ENCODE measurements around the gene TBC1D14.

TBC1D14 gene

GRCh38 chr4:7017446-7018048 is 107.9 kb downstream of the TBC1D14 start:
- H3K27me3 ChIP-seq (ENCODE audit: insufficient read depth, low read depth, severe bottlenecking), result no peaks in the 10 kb centered on the region
- peaks cover 71% of the 10 kb centered on the region for H3K36me3 ChIP-seq

GRCh38 chr4:7018281-7018680 is 108.7 kb downstream of the TBC1D14 start:
- no peak for TF ChIP-seq CTCF (IDR thresholded peaks at IDR 0.05; ENCODE audit: low read depth, low read length)

More at GRCh38 chr4:7017446-7018048, 107.9 kb downstream of the TBC1D14 start:
- no peak overlapping the region for H3K27ac ChIP-seq
- no peak for DNase-seq
- H3K9me3 ChIP-seq (ENCODE audit: severe bottlenecking), result no peaks in the 10 kb centered on the region
- no peak overlapping the region for H3K4me3 ChIP-seq (ENCODE audit: low read depth, low read length)
- TF ChIP-seq CTCF (IDR thresholded peaks at IDR 0.05; ENCODE audit: low read depth, low read length), result no peak

GRCh38 chr4:7019367-7019766 is 109.7 kb downstream of the TBC1D14 start:
- H3K36me3 ChIP-seq, result peaks cover 56% of the 10 kb centered on the region

More at GRCh38 chr4:7018281-7018680, 108.7 kb downstream of the TBC1D14 start:
- Histone ChIP-seq H3K4me3 (ENCODE audit: low read depth, low read length) (no peak overlapping the region), H3K27ac (no peak overlapping the region), H3K27me3 (ENCODE audit: insufficient read depth, low read depth, severe bottlenecking) (no peaks in the 10 kb centered on the region), H3K9me3 (ENCODE audit: severe bottlenecking) (no peaks in the 10 kb centered on the region), H3K36me3 (peaks cover 64% of the 10 kb centered on the region)
- no peak for DNase-seq

GRCh38 chr4:7020290-7020689 is 110.7 kb downstream of the TBC1D14 start:
- H3K36me3 ChIP-seq, result peaks cover 53% of the 10 kb centered on the region
- TF ChIP-seq CTCF (IDR thresholded peaks at IDR 0.05; ENCODE audit: low read depth, low read length), result no peak
- DNase-seq, result no peak
- no peaks in the 10 kb centered on the region for H3K9me3 ChIP-seq (ENCODE audit: severe bottlenecking)
- H3K4me3 ChIP-seq (ENCODE audit: low read depth, low read length), result no peak overlapping the region
- H3K27me3 ChIP-seq (ENCODE audit: insufficient read depth, low read depth, severe bottlenecking), result no peaks in the 10 kb centered on the region
- H3K27ac ChIP-seq, result no peak overlapping the region

More at GRCh38 chr4:7019367-7019766, 109.7 kb downstream of the TBC1D14 start:
- H3K9me3 ChIP-seq (ENCODE audit: severe bottlenecking), result no peaks in the 10 kb centered on the region
- DNase-seq, result no peak
- no peak overlapping the region for H3K27ac ChIP-seq
- no peak overlapping the region for H3K4me3 ChIP-seq (ENCODE audit: low read depth, low read length)
- no peak for TF ChIP-seq CTCF (IDR thresholded peaks at IDR 0.05; ENCODE audit: low read depth, low read length)
- no peaks in the 10 kb centered on the region for H3K27me3 ChIP-seq (ENCODE audit: insufficient read depth, low read depth, severe bottlenecking)

GRCh38 chr4:7020856-7021255 is 111.2 kb downstream of the TBC1D14 start:
- Histone ChIP-seq H3K9me3 (ENCODE audit: severe bottlenecking) (no peaks in the 10 kb centered on the region), H3K36me3 (peaks cover 51% of the 10 kb centered on the region), H3K27me3 (ENCODE audit: insufficient read depth, low read depth, severe bottlenecking) (no peaks in the 10 kb centered on the region), H3K4me3 (ENCODE audit: low read depth, low read length) (no peak overlapping the region), H3K27ac (no peak overlapping the region)
- DNase-seq, result no peak
- no peak for TF ChIP-seq CTCF (IDR thresholded peaks at IDR 0.05; ENCODE audit: low read depth, low read length)

GRCh38 chr4:7021355-7021754 is 111.7 kb downstream of the TBC1D14 start:
- no peak for DNase-seq
- Histone ChIP-seq H3K27ac (no peak overlapping the region), H3K27me3 (ENCODE audit: insufficient read depth, low read depth, severe bottlenecking) (no peaks in the 10 kb centered on the region), H3K9me3 (ENCODE audit: severe bottlenecking) (no peaks in the 10 kb centered on the region), H3K36me3 (peaks cover 49% of the 10 kb centered on the region), H3K4me3 (ENCODE audit: low read depth, low read length) (no peak overlapping the region)
- TF ChIP-seq CTCF (IDR thresholded peaks at IDR 0.05; ENCODE audit: low read depth, low read length), result no peak
